Aorta (tissue), 5 donors: ENCODE measurements around the gene LRP5. TPM values are rescaled to one million over a fixed set of nuclear protein-coding genes. Genes with fewer than 3 reads are reported as not detected.
A peak's percentile ranks its signal among the peaks of the same experiment; 100 is the strongest.

Experiments used
- ATAC-seq: fragments of 200-7000 bp; cut with Tn5 transposase; one replicate; pipeline ENCODE4 v1.9.1; 2022; ENCODE audit warnings: moderate library complexity; ENCODE audit not compliant: low FRiP score
- DNase-seq, 2 donors: peaks; one replicate each; pipeline ENCODE4 v3.0.0-alpha.2; 2020
- H3K27ac ChIP-seq, 2 donors: one replicate each; pipeline ENCODE4 v1.5.1; 2013; ENCODE audit warnings: low read length in 2 of 2, mild to moderate bottlenecking in 2 of 2, moderate library complexity in 2 of 2, control low read depth in 1 of 2, inconsistent platforms in 1 of 2, low read depth in 1 of 2
- H3K27me3 ChIP-seq, 2 donors: one replicate each; pipeline ENCODE4 v1.6.1; 2013; ENCODE audit warnings: control low read depth in 1 of 2, low read length in 1 of 2, mild to moderate bottlenecking in 1 of 2, moderate library complexity in 1 of 2; ENCODE audit not compliant: insufficient read depth in 2 of 2, control insufficient read depth in 1 of 2
- H3K36me3 ChIP-seq, 2 donors: one replicate each; pipeline ENCODE4 v1.6.1; 2013; ENCODE audit warnings: control low read depth in 1 of 2, low read length in 1 of 2, mild to moderate bottlenecking in 1 of 2; ENCODE audit not compliant: insufficient read depth in 2 of 2, control insufficient read depth in 1 of 2
- H3K4me1 ChIP-seq, 2 donors: one replicate each; pipeline ENCODE4 v1.6.1; 2013; ENCODE audit warnings: low read length in 2 of 2, control low read depth in 1 of 2, mild to moderate bottlenecking in 1 of 2, moderate library complexity in 1 of 2; ENCODE audit not compliant: insufficient read depth in 2 of 2, control insufficient read depth in 1 of 2
- H3K4me3 ChIP-seq, 2 donors: one replicate each; pipeline ENCODE4 v1.5.1; 2013; ENCODE audit warnings: low read length in 2 of 2, control low read depth in 1 of 2, mild to moderate bottlenecking in 1 of 2
- H3K9me3 ChIP-seq: one replicate; pipeline ENCODE4 v1.6.1; 2013; ENCODE audit warnings: mild to moderate bottlenecking, low read length; ENCODE audit not compliant: control insufficient read depth
- WGBS, 2 donors: extraction: QIAGEN DNeasy Blood & Tissue Kit; methylation state at CpG; one replicate each; pipeline ENCODE4 v1.1.7; 2013; 5-methylcytosine and 5-hydroxymethylcytosine counted together
- intact Hi-C, 2 donors: fragments of 100-400 bp; cut with DNase I; formaldehyde crosslinking; loops; one replicate each; pipeline versions ENCODE4 v1.14.2 to v1.15.0; 2022
- polyA plus RNA-seq, 2 donors: library from polyadenylated mRNA; stranded (reverse); fragments of 200-250 nt; gene quantifications; one replicate each; pipeline ENCODE4 v1.2.3, GENCODE V29; 2013
- total RNA-seq, 2 donors: library from RNA; stranded (reverse); fragmentation: NEBNext Ultra II Directional; extraction: Animal tissue kit (Norgen Biotek cat#: 25700); gene quantifications; one replicate each; pipeline ENCODE4 v1.2.1, GENCODE V29; 2021
- donor health status: healthy with polysubstance abuse.
- donor health status: Bipolar disorder and iron deficiency.
- donor health status: DM: no; HTN: no; CAD: no.
- donor health status: DM: no; HTN: no; CAD: no.
- donor health status: DM: yes; HTN: yes; CAD: no.

LRP5 gene
- total and polyA plus RNA-seq, 4 donors = 23.9 to 103 (median 69.5) TPM

DNA sequence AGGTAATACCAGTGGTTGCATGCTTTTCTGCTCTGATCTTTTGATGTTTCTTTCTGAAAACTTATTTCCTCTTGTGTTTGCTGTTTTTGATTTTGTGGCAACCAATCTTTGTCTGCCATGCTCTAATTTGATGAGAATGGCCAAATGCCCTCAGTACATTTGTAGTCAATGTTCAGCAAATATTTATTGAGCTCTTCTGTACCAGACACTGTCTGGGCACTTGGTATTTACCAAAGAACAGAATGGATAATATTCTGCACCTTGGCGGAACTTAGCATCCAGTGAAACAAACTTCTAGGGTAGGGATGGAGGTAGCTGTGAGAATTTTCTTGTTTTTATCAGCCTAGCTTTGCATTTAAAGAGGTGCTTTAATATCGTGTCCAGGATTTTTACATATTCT lies 167.8 kb downstream of the LRP5 start:
- no peak for ATAC-seq

DNA sequence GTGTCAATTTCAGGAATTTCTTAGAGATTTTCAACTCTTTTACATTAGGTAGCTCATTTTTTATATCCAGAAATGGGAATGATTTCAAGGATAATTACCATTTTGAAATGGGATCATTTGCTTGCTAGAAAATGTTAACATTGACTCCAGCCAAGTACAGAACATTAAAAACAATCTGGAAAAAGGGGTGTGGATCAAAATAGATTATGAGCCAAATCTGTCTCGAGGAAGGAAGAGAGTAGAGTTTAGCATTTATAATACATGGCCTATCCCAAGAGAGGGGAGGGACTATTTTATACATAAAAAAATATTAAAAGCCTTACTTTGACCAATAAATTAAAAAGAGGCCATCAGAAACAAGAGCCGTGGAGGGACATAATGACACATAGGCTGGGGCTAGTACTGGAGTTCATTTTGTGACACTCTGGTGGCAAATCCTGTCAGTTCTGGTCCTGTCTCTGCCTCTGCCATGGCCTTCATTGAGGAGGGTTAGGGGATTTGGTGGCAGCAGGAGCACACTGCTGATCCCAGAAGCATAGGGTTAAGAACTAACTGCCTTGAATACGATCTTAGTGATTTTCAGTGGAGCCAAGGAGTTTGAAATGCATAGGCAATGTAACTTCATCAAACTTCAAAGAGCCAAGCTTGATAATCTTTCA lies 168.6 kb downstream of the LRP5 start:
- ATAC-seq (peak; percentile 48), DNase-seq (no peak)
- Histone ChIP-seq H3K4me3 (no peak overlapping the region), H3K9me3 (no peaks in the 10 kb centered on the region), H3K36me3 (no peaks in the 10 kb centered on the region), H3K27ac (peak overlapping the region in 1 of 2 donors; percentile 80), H3K27me3 (no peaks in the 10 kb centered on the region), H3K4me1 (peaks cover 3 to 4% of the 10 kb centered on the region in 2 donors)
- 11% methylated on average over 3 of the region's 3 CpGs for WGBS, 2 donors
- intact Hi-C loops = no loop called here

More for the DNA sequence above, 167.8 kb downstream of the LRP5 start:
- Histone ChIP-seq H3K4me3 (no peak overlapping the region), H3K27me3 (no peaks in the 10 kb centered on the region), H3K4me1 (peaks cover 3 to 4% of the 10 kb centered on the region in 2 donors), H3K36me3 (no peaks in the 10 kb centered on the region), H3K27ac (no peak overlapping the region), H3K9me3 (no peaks in the 10 kb centered on the region)
- WGBS, 2 donors = 43 to 49% methylated on average over 2 of the region's 2 CpGs
- intact Hi-C loops = no loop called here
- no peak for DNase-seq

- Histone ChIP-seq H3K36me3 (no peaks in the 10 kb centered on the region), H3K4me1 (peaks cover 3 to 4% of the 10 kb centered on the region in 2 donors), H3K27me3 (no peaks in the 10 kb centered on the region), H3K9me3 (no peaks in the 10 kb centered on the region), H3K4me3 (no peak overlapping the region), H3K27ac (no peak overlapping the region)
- DNase-seq = no peak
- WGBS, 2 donors = 82 to 83% methylated on average over 6 of the region's 6 CpGs
- intact Hi-C loops = no loop called here
- no peak for ATAC-seq
Measured at GRCh38 chr11:68481579-68482240, 169.3 kb downstream of the LRP5 start.

DNA sequence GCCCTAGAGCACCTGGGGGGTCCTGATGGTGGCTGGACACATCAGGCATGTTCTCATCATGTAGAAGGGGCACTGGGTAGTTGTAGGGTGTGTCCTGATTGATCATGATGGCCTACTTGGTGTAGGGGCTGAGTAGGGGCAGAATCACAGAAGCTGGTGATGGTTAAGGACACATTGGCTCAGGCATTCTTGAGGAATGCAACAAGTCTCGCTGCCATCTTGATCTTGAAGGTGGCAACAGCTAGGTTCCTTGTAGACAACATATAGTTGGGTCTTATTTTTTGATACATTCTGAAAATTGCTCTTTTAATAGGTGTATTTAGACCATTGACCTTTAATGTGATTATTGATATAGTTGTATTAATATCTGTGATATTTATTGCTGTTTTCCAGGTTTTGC lies 176.2 kb downstream of the LRP5 start:
- no peaks in the 10 kb centered on the region for H3K27me3 ChIP-seq
- H3K9me3 ChIP-seq = no peaks in the 10 kb centered on the region
- ATAC-seq = no peak
- peaks cover 2 to 5% of the 10 kb centered on the region in 2 donors for H3K4me1 ChIP-seq
- no peak overlapping the region for H3K27ac ChIP-seq
- H3K4me3 ChIP-seq = no peak overlapping the region
- no peak for DNase-seq
- intact Hi-C loops = no loop called here
- no peaks in the 10 kb centered on the region for H3K36me3 ChIP-seq
- WGBS, 2 donors = 96 to 99% methylated on average over 1 of the region's 1 CpG

GRCh38 chr11:68495220-68495729 lies 182.9 kb downstream of the LRP5 start:
- Histone ChIP-seq H3K27ac (no peak overlapping the region), H3K9me3 (no peaks in the 10 kb centered on the region), H3K4me1 (peaks cover 2 to 9% of the 10 kb centered on the region in 2 donors), H3K4me3 (no peak overlapping the region), H3K27me3 (no peaks in the 10 kb centered on the region), H3K36me3 (no peaks in the 10 kb centered on the region)
- WGBS, 2 donors = 65 to 66% methylated on average over 3 of the region's 3 CpGs
- ATAC-seq (no peak), DNase-seq (no peak)
- intact Hi-C loops = no loop called here

DNA sequence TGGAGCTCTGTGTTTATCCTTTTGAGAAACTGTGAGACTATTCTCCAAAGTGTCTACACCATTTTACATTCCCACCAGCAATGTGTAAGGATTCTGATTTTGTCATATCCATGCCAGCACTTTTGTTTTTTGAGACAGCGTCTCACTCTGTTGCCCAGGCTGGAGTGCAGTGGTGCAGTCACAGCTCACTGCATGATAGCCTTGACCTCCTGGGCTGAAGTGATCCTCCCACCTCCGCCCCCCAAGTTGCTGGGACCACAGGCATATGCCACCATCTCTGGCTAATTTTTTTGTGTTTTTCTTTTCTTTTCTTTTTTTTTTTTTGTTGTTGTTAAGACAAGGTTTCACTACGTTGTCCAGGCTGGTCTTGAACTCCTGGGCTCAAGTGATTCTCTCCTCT lies 183.5 kb downstream of the LRP5 start:
- Histone ChIP-seq H3K27ac (no peak overlapping the region), H3K9me3 (no peaks in the 10 kb centered on the region), H3K4me3 (no peak overlapping the region), H3K36me3 (no peaks in the 10 kb centered on the region), H3K4me1 (peaks cover 0 to 9% of the 10 kb centered on the region in 2 donors), H3K27me3 (no peaks in the 10 kb centered on the region)
- ATAC-seq = no peak
- WGBS, 2 donors = 57 to 69% methylated on average over 3 of the region's 3 CpGs
- DNase-seq = no peak
- intact Hi-C loops = no loop called here

- H3K27ac ChIP-seq = no peak overlapping the region
- ATAC-seq = no peak
- H3K9me3 ChIP-seq = no peaks in the 10 kb centered on the region
- intact Hi-C loops = no loop called here
- H3K27me3 ChIP-seq = no peaks in the 10 kb centered on the region
- peaks cover 0 to 4% of the 10 kb centered on the region in 2 donors for H3K4me1 ChIP-seq
- no peak for DNase-seq
- H3K36me3 ChIP-seq = no peaks in the 10 kb centered on the region
- no peak overlapping the region for H3K4me3 ChIP-seq
- WGBS, 2 donors = 47 to 60% methylated on average over 2 of the region's 2 CpGs
Measured at GRCh38 chr11:68497761-68498160, 185.4 kb downstream of the LRP5 start.

DNA sequence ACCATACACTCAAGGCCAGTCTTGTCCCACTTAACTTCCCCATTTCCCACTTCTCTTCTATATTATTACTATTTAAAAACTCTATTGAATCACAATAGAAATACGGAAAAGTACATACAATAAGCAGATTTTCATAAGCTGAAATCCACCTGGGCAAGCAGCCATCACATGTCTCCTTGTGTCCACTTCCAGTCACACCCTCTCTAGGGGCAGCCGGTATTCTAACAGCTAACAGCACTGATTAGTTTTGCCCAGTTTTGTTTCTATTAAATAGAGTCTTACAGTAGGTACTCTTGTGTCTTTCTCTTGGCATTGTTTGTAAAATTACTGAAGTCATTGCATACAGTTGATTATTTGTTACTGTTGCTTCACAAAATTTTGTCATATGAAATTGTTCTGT lies 185.9 kb downstream of the LRP5 start:
- ATAC-seq = no peak
- intact Hi-C loops = no loop called here
- H3K27ac ChIP-seq = no peak overlapping the region

More for the DNA sequence above, 185.9 kb downstream of the LRP5 start:
- Histone ChIP-seq H3K4me3 (no peak overlapping the region), H3K27me3 (no peaks in the 10 kb centered on the region), H3K4me1 (peaks cover 0 to 4% of the 10 kb centered on the region in 2 donors), H3K36me3 (no peaks in the 10 kb centered on the region), H3K9me3 (no peaks in the 10 kb centered on the region)
- WGBS, 2 donors = 23 to 30% methylated on average over 2 of the region's 2 CpGs
- DNase-seq = no peak
